ENCODE results near the gene FARS2.

Gene FARS2

GRCh38 chr6:5249451-5250122 is 11.7 kb upstream of the FARS2 start:
- DNase-seq (ENCODE audit: low read depth in 2 of 2) = no peak

GRCh38 chr6:5250451-5250850 is 10.9 kb upstream of the FARS2 start:
- DNase-seq (ENCODE audit: low read depth in 2 of 2) = no peak

GRCh38 chr6:5250911-5251310 is 10.4 kb upstream of the FARS2 start:
- no peak for DNase-seq (ENCODE audit: low read depth in 2 of 2)

- no peak for DNase-seq (ENCODE audit: low read depth in 2 of 2)
These were observed 4.4 kb upstream of the FARS2 start for GRCh38 chr6:5256952-5257351.

GRCh38 chr6:5257400-5257799 is 3.9 kb upstream of the FARS2 start:
- DNase-seq (ENCODE audit: low read depth in 2 of 2) = no peak

GRCh38 chr6:5259428-5259827 is 1.9 kb upstream of the FARS2 start:
- DNase-seq (ENCODE audit: low read depth in 2 of 2) = no peak

GRCh38 chr6:5260111-5260620 is 1.1 kb upstream of the FARS2 start:
- peak; percentile 58 to 63 for DNase-seq (ENCODE audit: low read depth in 2 of 2)

- DNase-seq (ENCODE audit: low read depth in 2 of 2) = no peak
These were observed 314 bp downstream of the FARS2 start for GRCh38 chr6:5261545-5262109.

GRCh38 chr6:5266423-5266822 is 5.1 kb downstream of the FARS2 start:
- DNase-seq (ENCODE audit: low read depth in 2 of 2) = no peak

GRCh38 chr6:5270093-5270680 is 8.9 kb downstream of the FARS2 start:
- no peak for DNase-seq (ENCODE audit: low read depth in 2 of 2)

GRCh38 chr6:5271926-5272325 is 10.6 kb downstream of the FARS2 start:
- DNase-seq (ENCODE audit: low read depth in 2 of 2) = no peak

GRCh38 chr6:5274231-5274630 is 12.9 kb downstream of the FARS2 start:
- DNase-seq (ENCODE audit: low read depth in 2 of 2) = no peak

GRCh38 chr6:5275497-5275896 is 14.2 kb downstream of the FARS2 start:
- DNase-seq (ENCODE audit: low read depth in 2 of 2) = no peak

GRCh38 chr6:5276581-5276980 is 15.3 kb downstream of the FARS2 start:
- no peak for DNase-seq (ENCODE audit: low read depth in 2 of 2)

GRCh38 chr6:5277589-5277988 is 16.3 kb downstream of the FARS2 start:
- DNase-seq (ENCODE audit: low read depth in 2 of 2) = no peak

GRCh38 chr6:5278047-5278446 is 16.7 kb downstream of the FARS2 start:
- no peak for DNase-seq (ENCODE audit: low read depth in 2 of 2)

GRCh38 chr6:5278565-5279120 is 17.3 kb downstream of the FARS2 start:
- no peak for DNase-seq (ENCODE audit: low read depth in 2 of 2)

- no peak for DNase-seq (ENCODE audit: low read depth in 2 of 2)
These were observed 18.6 kb downstream of the FARS2 start for GRCh38 chr6:5279891-5280338.

GRCh38 chr6:5280920-5281319 is 19.6 kb downstream of the FARS2 start:
- DNase-seq (ENCODE audit: low read depth in 2 of 2) = no peak

GRCh38 chr6:5282191-5282623 is 20.9 kb downstream of the FARS2 start:
- DNase-seq (ENCODE audit: low read depth in 2 of 2) = no peak

- DNase-seq (ENCODE audit: low read depth in 2 of 2) = no peak
These were observed 23.8 kb downstream of the FARS2 start for GRCh38 chr6:5285081-5285480.

- DNase-seq (ENCODE audit: low read depth in 2 of 2) = no peak
These were observed 24.2 kb downstream of the FARS2 start for GRCh38 chr6:5285526-5285925.

GRCh38 chr6:5286780-5287179 is 25.5 kb downstream of the FARS2 start:
- no peak for DNase-seq (ENCODE audit: low read depth in 2 of 2)
